Heart left ventricle (tissue), 13 donors: ENCODE results near the gene CFAP100.

Experiments used
- POLR2A ChIP-seq, 2 donors: fragments of 450-650 bp; IDR thresholded peaks; one replicate each; pipeline ENCODE4 v1.6.1; 2017; ENCODE audit warnings: antibody characterized with exemption in 2 of 2, mild to moderate bottlenecking in 2 of 2, moderate library complexity in 2 of 2
- TF ChIP-seq, protein P1 (sequence below), 12 donors: fragments of 200-600 bp; sonication (generic) in 4 of 12; IDR thresholded peaks; one replicate each; pipeline versions ENCODE4 v1.5.0 to v1.8.0; 2018 to 2022; ENCODE audit warnings: antibody characterized with exemption in 12 of 12, mild to moderate bottlenecking in 5 of 12
- donor health status: ischemic (EF 13 %, LVEDD 7.1; RV severe dilation, severe dysfunction).
- donor health status: DM: no; HTN: yes; CAD: no.
- donor health status: DM: no; HTN: no; CAD: no.
- donor health status: ischemic (EF 25% LVEDD 6.9; RV normal size, moderate dysfunction).
- donor health status: ischemic (EF 25% LVEDD 5.7; RV mildly dilated, moderate dysfunction).
- donor health status: ischemic (EF 35%, LVEDD 5.7; RV mildly dilated, moderate dysfunction).
- donor health status: nonischemic (EF 11% LVEDD 7.7; RV severe dilation, severe dysfunction).
- donor health status: DM: yes; HTN: yes; CAD: no.
- donor health status: PGD.
- donor health status: ischemic (EF 29% LVEDD 5.4; RV normal size, mild dysfunction).
- donor health status: nonischemic (EF 23%, LVEDD 6.1; RV moderate dilation, normal function).

DNA sequence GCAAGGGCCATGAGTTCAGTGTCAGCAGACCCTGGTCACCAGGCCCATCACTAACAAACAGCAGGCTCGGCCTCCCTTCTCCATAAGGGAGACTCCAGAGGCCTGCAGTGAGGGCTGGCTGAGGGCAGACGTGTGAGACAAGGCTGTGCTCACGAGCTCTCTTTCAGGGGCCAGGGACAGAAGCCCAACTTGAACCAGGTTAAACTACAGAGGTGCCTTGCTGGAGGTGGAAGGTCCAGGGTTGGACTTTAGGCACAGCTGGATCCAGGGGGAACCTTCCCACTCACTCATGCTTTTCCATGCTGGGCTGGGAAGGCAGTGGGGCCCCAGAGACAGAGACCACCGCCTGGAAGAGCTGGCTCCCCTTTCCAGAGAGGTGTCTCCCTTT is 19.0 kb downstream of the CFAP100 start:
- TF ChIP-seq, protein P1, sequence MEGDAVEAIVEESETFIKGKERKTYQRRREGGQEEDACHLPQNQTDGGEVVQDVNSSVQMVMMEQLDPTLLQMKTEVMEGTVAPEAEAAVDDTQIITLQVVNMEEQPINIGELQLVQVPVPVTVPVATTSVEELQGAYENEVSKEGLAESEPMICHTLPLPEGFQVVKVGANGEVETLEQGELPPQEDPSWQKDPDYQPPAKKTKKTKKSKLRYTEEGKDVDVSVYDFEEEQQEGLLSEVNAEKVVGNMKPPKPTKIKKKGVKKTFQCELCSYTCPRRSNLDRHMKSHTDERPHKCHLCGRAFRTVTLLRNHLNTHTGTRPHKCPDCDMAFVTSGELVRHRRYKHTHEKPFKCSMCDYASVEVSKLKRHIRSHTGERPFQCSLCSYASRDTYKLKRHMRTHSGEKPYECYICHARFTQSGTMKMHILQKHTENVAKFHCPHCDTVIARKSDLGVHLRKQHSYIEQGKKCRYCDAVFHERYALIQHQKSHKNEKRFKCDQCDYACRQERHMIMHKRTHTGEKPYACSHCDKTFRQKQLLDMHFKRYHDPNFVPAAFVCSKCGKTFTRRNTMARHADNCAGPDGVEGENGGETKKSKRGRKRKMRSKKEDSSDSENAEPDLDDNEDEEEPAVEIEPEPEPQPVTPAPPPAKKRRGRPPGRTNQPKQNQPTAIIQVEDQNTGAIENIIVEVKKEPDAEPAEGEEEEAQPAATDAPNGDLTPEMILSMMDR (IDR thresholded peaks at IDR 0.05) = no peak
- no peak for TF ChIP-seq POLR2A (IDR thresholded peaks at IDR 0.05)
